ENCODE measurements around the gene IL1RAPL2.

Gene IL1RAPL2

GRCh38 chrX:104745152-104745551, 179.2 kb downstream of the IL1RAPL2 start:
- no peak overlapping the region for H3K9ac ChIP-seq (ENCODE audit: insufficient read length)
- H3K36me3 ChIP-seq (ENCODE audit: insufficient read depth, low read length): no peaks in the 10 kb centered on the region
- TF ChIP-seq FOXP2 (optimal IDR thresholded peaks at IDR 0.05; ENCODE audit: control extremely low read depth, extremely low read length, insufficient read depth): no peak
- no peak for TF ChIP-seq EZH2 (IDR thresholded peaks at IDR 0.05)
- TF ChIP-seq POLR2AphosphoS5 (IDR thresholded peaks at IDR 0.05; ENCODE audit: borderline replicate concordance, low read depth, low read length): no peak
- H3K4me3 ChIP-seq: no peak overlapping the region
- no peak for DNase-seq (ENCODE audit: low read depth, low spot score)
- H3K9me3 ChIP-seq (ENCODE audit: low read depth, low read length): no peaks in the 10 kb centered on the region
- H3K27ac ChIP-seq: no peak overlapping the region

- Histone ChIP-seq H3K9ac (ENCODE audit: insufficient read length) (no peak overlapping the region), H3K9me3 (ENCODE audit: low read depth, low read length) (no peaks in the 10 kb centered on the region), H3K4me3 (no peak overlapping the region), H3K36me3 (ENCODE audit: insufficient read depth, low read length) (no peaks in the 10 kb centered on the region), H3K27ac (no peak overlapping the region)
- TF ChIP-seq EZH2 (IDR thresholded peaks at IDR 0.05) (no peak), POLR2AphosphoS5 (IDR thresholded peaks at IDR 0.05; ENCODE audit: borderline replicate concordance, low read depth, low read length) (no peak)
- DNase-seq (ENCODE audit: low read depth, low spot score): no peak
These were observed 184.1 kb downstream of the IL1RAPL2 start for GRCh38 chrX:104749951-104750610.

DNA sequence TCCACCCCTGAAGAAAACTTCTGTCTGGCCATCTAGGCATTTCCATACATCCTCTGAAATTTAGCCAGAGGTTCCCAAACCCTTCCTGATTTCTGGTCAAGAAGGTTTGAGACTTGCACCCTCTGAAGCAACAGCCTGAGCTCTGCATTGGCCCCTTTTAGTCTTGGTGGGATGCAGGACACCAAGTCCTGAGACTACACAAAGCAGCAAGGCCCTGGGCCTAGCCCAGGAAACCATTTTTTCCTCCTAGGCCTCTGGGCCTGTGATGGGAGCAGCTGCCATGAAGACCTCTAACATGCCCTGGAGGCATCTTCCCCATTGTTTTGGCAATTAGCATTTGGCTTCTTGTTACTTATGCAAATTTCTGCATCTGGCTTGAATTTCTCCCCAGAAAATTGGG, 196.6 kb downstream of the IL1RAPL2 start:
- no peaks in the 10 kb centered on the region for H3K36me3 ChIP-seq (ENCODE audit: insufficient read depth, low read length)
- no peak overlapping the region for H3K27ac ChIP-seq
- TF ChIP-seq POLR2AphosphoS5 (IDR thresholded peaks at IDR 0.05; ENCODE audit: borderline replicate concordance, low read depth, low read length) (no peak), FOXP2 (optimal IDR thresholded peaks at IDR 0.05; ENCODE audit: control extremely low read depth, extremely low read length, insufficient read depth) (no peak), EZH2 (IDR thresholded peaks at IDR 0.05) (no peak)
- no peak overlapping the region for H3K4me3 ChIP-seq
- DNase-seq (ENCODE audit: low read depth, low spot score): no peak
- no peak overlapping the region for H3K9ac ChIP-seq (ENCODE audit: insufficient read length)
- no peaks in the 10 kb centered on the region for H3K9me3 ChIP-seq (ENCODE audit: low read depth, low read length)

DNA sequence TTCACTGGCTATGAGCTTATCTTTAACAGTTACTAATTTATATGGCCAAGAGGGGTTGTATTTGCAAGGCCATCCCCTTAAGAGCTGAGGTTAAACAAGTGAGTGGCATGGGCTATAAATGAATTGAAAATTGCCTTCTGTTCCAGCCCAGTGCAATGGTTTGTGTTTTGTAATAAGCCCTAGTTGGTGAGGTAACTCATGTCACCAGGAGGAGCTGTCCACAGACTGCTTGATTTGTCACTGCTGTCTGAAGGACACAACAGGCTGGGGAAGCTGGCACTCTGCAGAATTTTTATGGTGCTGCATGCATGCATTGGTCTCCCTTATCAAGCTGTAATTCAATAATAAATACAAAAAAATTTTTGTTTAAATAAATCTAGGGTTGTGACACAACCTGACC, 223.8 kb downstream of the IL1RAPL2 start:
- H3K36me3 ChIP-seq (ENCODE audit: insufficient read depth, low read length): no peaks in the 10 kb centered on the region
- no peaks in the 10 kb centered on the region for H3K9me3 ChIP-seq (ENCODE audit: low read depth, low read length)
- TF ChIP-seq FOXP2 (optimal IDR thresholded peaks at IDR 0.05; ENCODE audit: control extremely low read depth, extremely low read length, insufficient read depth): no peak
- no peak for TF ChIP-seq POLR2AphosphoS5 (IDR thresholded peaks at IDR 0.05; ENCODE audit: borderline replicate concordance, low read depth, low read length)
- no peak for TF ChIP-seq EZH2 (IDR thresholded peaks at IDR 0.05)
- H3K4me3 ChIP-seq: no peak overlapping the region
- H3K9ac ChIP-seq (ENCODE audit: insufficient read length): no peak overlapping the region
- no peak for DNase-seq (ENCODE audit: low read depth, low spot score)
- no peak overlapping the region for H3K27ac ChIP-seq

DNA sequence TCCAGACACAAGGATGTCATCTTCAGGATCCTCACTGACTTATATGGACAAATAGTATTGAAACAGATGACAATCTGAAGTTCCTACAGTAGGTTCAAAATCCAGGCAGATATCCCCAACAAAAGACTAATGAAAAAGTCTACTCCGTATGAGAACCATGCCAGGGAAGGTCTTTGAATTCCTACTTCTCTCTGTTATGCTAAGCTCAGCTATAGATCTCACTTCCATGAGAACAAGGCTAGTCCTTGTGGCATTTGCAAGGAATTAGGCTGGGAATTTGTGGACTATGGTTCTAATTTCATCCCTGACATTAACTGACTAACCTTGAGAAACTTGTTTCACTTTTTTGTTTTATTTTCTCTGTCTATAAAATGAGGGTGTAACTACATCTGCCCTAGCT, 229.8 kb downstream of the IL1RAPL2 start:
- no peaks in the 10 kb centered on the region for H3K9me3 ChIP-seq (ENCODE audit: low read depth, low read length)
- H3K9ac ChIP-seq (ENCODE audit: insufficient read length): no peak overlapping the region
- TF ChIP-seq EZH2 (IDR thresholded peaks at IDR 0.05) (no peak), FOXP2 (optimal IDR thresholded peaks at IDR 0.05; ENCODE audit: control extremely low read depth, extremely low read length, insufficient read depth) (no peak), POLR2AphosphoS5 (IDR thresholded peaks at IDR 0.05; ENCODE audit: borderline replicate concordance, low read depth, low read length) (no peak)
- H3K27ac ChIP-seq: no peak overlapping the region
- DNase-seq (ENCODE audit: low read depth, low spot score): no peak
- no peaks in the 10 kb centered on the region for H3K36me3 ChIP-seq (ENCODE audit: insufficient read depth, low read length)
- H3K4me3 ChIP-seq: no peak overlapping the region

GRCh38 chrX:104803219-104803618, 237.2 kb downstream of the IL1RAPL2 start:
- Histone ChIP-seq H3K9me3 (ENCODE audit: low read depth, low read length) (no peaks in the 10 kb centered on the region), H3K27ac (no peak overlapping the region), H3K9ac (ENCODE audit: insufficient read length) (no peak overlapping the region), H3K4me3 (no peak overlapping the region), H3K36me3 (ENCODE audit: insufficient read depth, low read length) (no peaks in the 10 kb centered on the region)
- no peak for DNase-seq (ENCODE audit: low read depth, low spot score)
- no peak for TF ChIP-seq FOXP2 (optimal IDR thresholded peaks at IDR 0.05; ENCODE audit: control extremely low read depth, extremely low read length, insufficient read depth)
- TF ChIP-seq POLR2AphosphoS5 (IDR thresholded peaks at IDR 0.05; ENCODE audit: borderline replicate concordance, low read depth, low read length): no peak
- TF ChIP-seq EZH2 (IDR thresholded peaks at IDR 0.05): no peak

GRCh38 chrX:104806346-104806745, 240.3 kb downstream of the IL1RAPL2 start:
- H3K4me3 ChIP-seq: no peak overlapping the region
- H3K27ac ChIP-seq: no peak overlapping the region
- no peaks in the 10 kb centered on the region for H3K9me3 ChIP-seq (ENCODE audit: low read depth, low read length)
- DNase-seq (ENCODE audit: low read depth, low spot score): no peak
- no peak overlapping the region for H3K9ac ChIP-seq (ENCODE audit: insufficient read length)
- no peak for TF ChIP-seq POLR2AphosphoS5 (IDR thresholded peaks at IDR 0.05; ENCODE audit: borderline replicate concordance, low read depth, low read length)
- H3K36me3 ChIP-seq (ENCODE audit: insufficient read depth, low read length): no peaks in the 10 kb centered on the region

- H3K9me3 ChIP-seq (ENCODE audit: low read depth, low read length): no peaks in the 10 kb centered on the region
- no peaks in the 10 kb centered on the region for H3K36me3 ChIP-seq (ENCODE audit: insufficient read depth, low read length)
- no peak overlapping the region for H3K9ac ChIP-seq (ENCODE audit: insufficient read length)
- no peak for DNase-seq (ENCODE audit: low read depth, low spot score)
- TF ChIP-seq EZH2 (IDR thresholded peaks at IDR 0.05) (no peak), POLR2AphosphoS5 (IDR thresholded peaks at IDR 0.05; ENCODE audit: borderline replicate concordance, low read depth, low read length) (no peak)
- no peak overlapping the region for H3K27ac ChIP-seq
- no peak overlapping the region for H3K4me3 ChIP-seq
These were observed 267.4 kb downstream of the IL1RAPL2 start for GRCh38 chrX:104833401-104833800.

DNA sequence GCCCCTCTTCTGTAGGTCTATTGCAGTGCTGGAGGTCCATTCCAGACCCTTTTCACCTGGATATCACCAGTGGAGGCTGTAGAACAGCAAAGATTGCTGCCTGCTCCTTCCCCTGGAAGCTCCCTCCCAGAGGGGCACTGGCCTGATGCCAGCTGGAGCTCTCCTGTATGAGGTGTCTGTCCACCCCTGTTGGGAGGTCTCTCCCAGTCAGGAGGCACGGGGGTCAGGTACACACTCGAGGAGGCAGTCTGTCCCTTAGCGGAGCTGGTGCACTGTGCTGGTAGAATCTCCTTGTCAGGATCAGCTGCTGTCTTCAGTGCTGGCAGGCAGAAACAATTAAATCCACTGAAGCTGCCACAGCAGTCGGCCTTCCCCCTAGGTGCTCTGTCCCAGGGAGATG, 276.6 kb downstream of the IL1RAPL2 start:
- Histone ChIP-seq H3K9ac (ENCODE audit: insufficient read length) (no peak overlapping the region), H3K27ac (no peak overlapping the region), H3K4me3 (no peak overlapping the region), H3K36me3 (ENCODE audit: insufficient read depth, low read length) (no peaks in the 10 kb centered on the region), H3K9me3 (ENCODE audit: low read depth, low read length) (no peaks in the 10 kb centered on the region)
- no peak for DNase-seq (ENCODE audit: low read depth, low spot score)
- TF ChIP-seq POLR2AphosphoS5 (IDR thresholded peaks at IDR 0.05; ENCODE audit: borderline replicate concordance, low read depth, low read length) (no peak), FOXP2 (optimal IDR thresholded peaks at IDR 0.05; ENCODE audit: control extremely low read depth, extremely low read length, insufficient read depth) (no peak), EZH2 (IDR thresholded peaks at IDR 0.05) (no peak)
